PC-3 (cell line): ENCODE measurements around the gene GOLT1A. TPM values are rescaled to one million over a fixed set of nuclear protein-coding genes. Genes with fewer than 3 reads are reported as not detected.

ENCODE experiments used
- ATAC-seq: fragments of 200-7000 bp; cut with Tn5 transposase; 2 replicates; pipeline ENCODE4 v1.9.1; 2020; ENCODE audit warnings: mild to moderate bottlenecking, moderate library complexity
- BruUV-seq: library from RNA; stranded (reverse); fragments of 400-500 nt; replicated peaks from 2 replicates; lab custom pipeline; 2021; lab: Mats Ljungman, UMichigan
- CTCF ChIA-PET: fragments of 300-600 bp; sonication (Branson Sonifier 250); formaldehyde crosslinking; loops from one replicate; lab custom pipeline; 2022; ENCODE audit warnings: antibody characterized with exemption; lab: Charles Lee
- POLR2A ChIA-PET: fragments of 300-600 bp; sonication (Branson Sonifier 250); formaldehyde crosslinking; loops from one replicate; lab custom pipeline; 2022; ENCODE audit warnings: antibody characterized with exemption; ENCODE audit not compliant: unreplicated experiment; lab: Charles Lee
- DNase-seq: peaks from one replicate; pipeline ENCODE4 v3.0.0-alpha.2; 2015
- H2AFZ ChIP-seq: fragments of 300-600 bp; sonication (generic); 2 replicates; pipeline ENCODE4 v1.6.0; 2016; ENCODE audit warnings: antibody characterized with exemption, low read length
- H3F3A ChIP-seq: fragments of 300-600 bp; sonication (generic); one replicate; pipeline ENCODE4 v1.6.0; 2017; ENCODE audit warnings: antibody characterized with exemption, low read length, control low read depth, mild to moderate bottlenecking; ENCODE audit not compliant: unreplicated experiment
- H3K27ac ChIP-seq: fragments of 300-600 bp; sonication (generic); 2 replicates; pipeline ENCODE4 v1.5.1; 2016; ENCODE audit warnings: mild to moderate bottlenecking, low read length
- H3K27me3 ChIP-seq: fragments of 300-600 bp; sonication (generic); 2 replicates; pipeline ENCODE4 v1.6.1; 2016; ENCODE audit warnings: low read length, mixed read lengths
- H3K36me3 ChIP-seq: fragments of 300-600 bp; sonication (generic); 2 replicates; pipeline ENCODE4 v1.6.1; 2016; ENCODE audit warnings: low read depth, mixed run types, low read length, mixed read lengths
- H3K4me1 ChIP-seq: fragments of 300-600 bp; sonication (generic); 2 replicates; pipeline ENCODE4 v1.5.1; 2016; ENCODE audit warnings: low read length; ENCODE audit not compliant: insufficient read depth
- H3K4me2 ChIP-seq: fragments of 300-600 bp; sonication (generic); 2 replicates; pipeline ENCODE4 v1.6.0; 2016; ENCODE audit warnings: low read length
- H3K4me3 ChIP-seq: fragments of 300-600 bp; sonication (generic); 2 replicates; pipeline ENCODE4 v1.5.1; 2016; ENCODE audit warnings: mild to moderate bottlenecking, low read length, mixed read lengths
- H3K79me2 ChIP-seq: fragments of 300-600 bp; sonication (generic); 2 replicates; pipeline ENCODE4 v1.6.1; 2017; ENCODE audit warnings: low read length, mixed read lengths
- H3K9ac ChIP-seq: fragments of 300-600 bp; sonication (generic); 2 replicates; pipeline ENCODE4 v1.6.0; 2016; ENCODE audit warnings: mild to moderate bottlenecking, low read length
- H3K9me2 ChIP-seq: fragments of 300-600 bp; sonication (generic); replicated peaks from 2 replicates; pipeline ENCODE4 v1.6.1; 2016; ENCODE audit warnings: mixed run types, low read length, mixed read lengths
- H3K9me3 ChIP-seq: fragments of 300-600 bp; sonication (generic); 2 replicates; pipeline ENCODE4 v1.6.1; 2016; ENCODE audit warnings: low read length, mixed read lengths
- H4K20me1 ChIP-seq: fragments of 300-600 bp; sonication (generic); 2 replicates; pipeline ENCODE4 v1.6.1; 2016; ENCODE audit warnings: low read length, mixed read lengths
- CTCF ChIP-seq: fragments of 300-600 bp; sonication (generic); conservative IDR thresholded peaks from 2 replicates; pipeline ENCODE4 v1.5.1; 2017; ENCODE audit warnings: antibody characterized with exemption, low read depth, mild to moderate bottlenecking, low read length
- EZH2 ChIP-seq: fragments of 300-600 bp; sonication (generic); IDR thresholded peaks from one replicate; pipeline ENCODE4 v1.6.1; 2017; ENCODE audit warnings: antibody characterized with exemption, mild to moderate bottlenecking, low read length; ENCODE audit not compliant: unreplicated experiment
- EZH2phosphoT487 ChIP-seq: fragments of 300-600 bp; sonication (generic); IDR thresholded peaks from 2 replicates; pipeline ENCODE4 v1.6.1; 2018; ENCODE audit warnings: mild to moderate bottlenecking, antibody characterized with exemption, low read length, borderline replicate concordance
- intact Hi-C: fragments of 100-400 bp; cut with micrococcal nuclease; formaldehyde crosslinking; loops from 2 replicates; pipeline ENCODE4 v1.9.0; 2023
- total RNA-seq: library from RNA; depleted of rRNA; stranded (reverse); fragments of >200 nt; gene quantifications from 2 replicates; pipeline ENCODE4 v1.2.3, GENCODE V29; 2014

The GOLT1A gene
- total RNA-seq, 1 experiment from 2014 or later, result 13.3 TPM

GRCh38 chr1:204223129-204223860 is 9.5 kb upstream of the GOLT1A start:
- POLR2A ChIA-PET, result no interaction called here
- CTCF ChIA-PET, result no interaction called here

GRCh38 chr1:204222764-204223055 is 8.9 kb upstream of the GOLT1A start:
- H3K27me3 ChIP-seq, result no peaks in the 10 kb centered on the region
- H3F3A ChIP-seq, result no peaks in the 10 kb centered on the region
- CTCF ChIA-PET, result no interaction called here
- ATAC-seq (no peak), DNase-seq (no peak)
- H3K4me2 ChIP-seq, result no peak overlapping the region
- no peaks in the 10 kb centered on the region for H3K9me3 ChIP-seq
- H3K9me2 ChIP-seq, result no peaks in the 10 kb centered on the region
- no peaks in the 10 kb centered on the region for H4K20me1 ChIP-seq
- peaks cover 21% of the 10 kb centered on the region for H3K36me3 ChIP-seq
- H3K4me1 ChIP-seq, result peaks cover 37% of the 10 kb centered on the region
- H3K4me3 ChIP-seq, result no peak overlapping the region
- no TSS peak for BruUV-seq
- H3K9ac ChIP-seq, result no peak overlapping the region
- H3K27ac ChIP-seq, result no peak overlapping the region
- POLR2A ChIA-PET, result no interaction called here
- H3K79me2 ChIP-seq, result no peaks in the 10 kb centered on the region
- no peak overlapping the region for H2AFZ ChIP-seq
- intact Hi-C loops, result no loop called here
- TF ChIP-seq EZH2phosphoT487 (no peak), CTCF (no peak)

More at GRCh38 chr1:204223129-204223860, 9.5 kb upstream of the GOLT1A start:
- Histone ChIP-seq H3K9me3 (no peaks in the 10 kb centered on the region), H3K4me3 (no peak overlapping the region), H4K20me1 (no peaks in the 10 kb centered on the region), H3K9ac (no peak overlapping the region), H2AFZ (no peak overlapping the region), H3K9me2 (no peaks in the 10 kb centered on the region), H3K4me1 (peaks cover 39% of the 10 kb centered on the region), H3F3A (no peaks in the 10 kb centered on the region), H3K4me2 (no peak overlapping the region), H3K27ac (no peak overlapping the region), H3K79me2 (no peaks in the 10 kb centered on the region), H3K27me3 (no peaks in the 10 kb centered on the region), H3K36me3 (peaks cover 26% of the 10 kb centered on the region)
- no peak for ATAC-seq
- TF ChIP-seq CTCF, result no peak
- no peak for TF ChIP-seq EZH2phosphoT487
- no peak for TF ChIP-seq EZH2
- intact Hi-C loops, result no loop called here
- no peak for DNase-seq
- BruUV-seq, result no TSS peak

- intact Hi-C loops, result no loop called here
- Histone ChIP-seq H3K27ac (no peak overlapping the region), H3K9ac (no peak overlapping the region), H2AFZ (no peak overlapping the region), H3K9me3 (no peaks in the 10 kb centered on the region), H3K27me3 (no peaks in the 10 kb centered on the region), H4K20me1 (no peaks in the 10 kb centered on the region), H3K9me2 (no peaks in the 10 kb centered on the region), H3F3A (no peaks in the 10 kb centered on the region), H3K36me3 (peaks cover 16% of the 10 kb centered on the region), H3K4me2 (no peak overlapping the region), H3K4me1 (peaks cover 31% of the 10 kb centered on the region), H3K4me3 (no peak overlapping the region), H3K79me2 (no peaks in the 10 kb centered on the region)
- ChIA-PET CTCF (no interaction called here), POLR2A (no interaction called here)
- DNase-seq (no peak), ATAC-seq (no peak)
- TF ChIP-seq EZH2phosphoT487, result no peak
- no peak for TF ChIP-seq CTCF
- TF ChIP-seq EZH2, result no peak
- no TSS peak for BruUV-seq
These were observed 8.4 kb upstream of the GOLT1A start for GRCh38 chr1:204222006-204222763.
